Astrocyte of the spinal cord (primary cell): ENCODE results near the gene PAQR8.
A peak's percentile ranks its signal among the peaks of the same experiment; 100 is the strongest.

Experiments
- DNase-seq: peaks from one replicate; pipeline ENCODE4 v3.0.0; 2011; ENCODE audit warnings: low read depth, low spot score
- H3K4me3 ChIP-seq: 2 replicates; pipeline ENCODE4 v1.5.1; 2011; ENCODE audit warnings: low read depth, mild to moderate bottlenecking, low read length, moderate library complexity
- CTCF ChIP-seq: IDR thresholded peaks from 2 replicates; pipeline ENCODE4 v1.5.1; 2012; ENCODE audit warnings: low read depth, mild to moderate bottlenecking, low read length, inconsistent platforms
- in situ Hi-C: cut with HindIII; loops from 2 replicates; pipeline ENCODE4 v1.10.0; 2017; ENCODE audit warnings: low sequenced_read_pairs

Gene PAQR8

GRCh38 chr6:52415333-52415732, 53.4 kb downstream of the PAQR8 start:
- no peak for DNase-seq
- H3K4me3 ChIP-seq: no peak overlapping the region
- no peak for TF ChIP-seq CTCF
- in situ Hi-C loops: no loop called here

DNA sequence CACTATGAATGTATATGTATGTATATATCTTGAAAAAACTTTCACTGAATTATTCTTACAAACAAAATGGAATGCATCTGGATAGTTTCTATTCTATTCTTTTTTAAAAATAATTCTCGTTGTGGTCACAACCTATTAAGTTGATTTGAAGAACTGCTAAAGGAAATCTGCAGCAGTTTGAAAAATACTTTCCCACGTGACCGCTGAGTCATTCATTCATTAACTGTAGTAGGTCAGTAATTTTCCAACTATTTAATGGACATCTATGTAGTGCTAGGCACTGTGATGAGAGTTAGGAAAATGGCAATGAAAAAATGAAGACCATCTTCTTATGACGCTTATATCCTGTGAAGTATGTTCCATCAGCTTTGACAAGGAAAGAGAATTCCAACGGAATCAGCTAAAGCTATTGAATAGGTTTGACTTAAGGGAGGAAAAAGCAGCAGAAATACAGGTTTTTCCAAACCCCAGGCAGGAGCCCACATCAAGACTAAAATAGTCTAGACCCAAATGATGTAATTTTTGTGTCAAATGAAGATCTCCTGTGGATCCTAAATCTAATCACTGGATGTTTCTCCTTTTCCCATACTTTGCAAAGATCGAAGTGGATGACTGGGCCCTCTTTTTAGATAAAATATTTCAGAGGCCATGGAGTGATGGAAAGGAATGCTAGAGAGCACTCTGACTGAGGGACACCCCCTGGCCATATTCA, 54.1 kb downstream of the PAQR8 start:
- no peak for TF ChIP-seq CTCF
- no peak for DNase-seq
- in situ Hi-C loops: no loop called here
- no peak overlapping the region for H3K4me3 ChIP-seq

DNA sequence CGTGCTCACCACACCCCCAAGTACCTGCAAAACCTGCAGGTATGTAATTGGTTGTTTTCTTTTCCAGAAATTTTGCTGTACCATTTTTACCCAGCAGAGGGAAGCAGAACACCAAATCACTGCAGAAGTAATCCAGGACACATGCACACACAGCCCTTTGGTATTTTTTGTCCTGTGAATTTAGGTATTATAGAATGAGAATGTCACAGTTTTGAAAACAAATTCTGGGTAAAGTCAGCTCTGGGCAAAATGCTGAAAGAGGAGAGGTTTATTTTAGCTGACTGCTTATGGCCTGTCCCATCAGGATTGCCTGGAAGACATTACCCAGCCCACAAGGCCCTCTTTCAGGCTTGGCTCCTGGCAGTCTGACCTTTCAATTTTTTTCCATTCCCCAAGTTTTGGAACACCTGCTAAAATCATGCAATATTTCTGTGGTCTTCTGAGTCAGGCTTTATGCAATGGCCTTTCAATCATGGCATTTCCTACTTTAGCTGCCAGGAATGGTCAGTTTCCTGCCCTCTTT, 54.7 kb downstream of the PAQR8 start:
- DNase-seq: peak; percentile 71
- TF ChIP-seq CTCF: peak; percentile 69
- H3K4me3 ChIP-seq: no peak overlapping the region
- in situ Hi-C loops: no loop called here

GRCh38 chr6:52417675-52418111, 55.7 kb downstream of the PAQR8 start:
- in situ Hi-C loops: no loop called here
- H3K4me3 ChIP-seq: no peak overlapping the region
- peak; percentile 77 for DNase-seq
- no peak for TF ChIP-seq CTCF

DNA sequence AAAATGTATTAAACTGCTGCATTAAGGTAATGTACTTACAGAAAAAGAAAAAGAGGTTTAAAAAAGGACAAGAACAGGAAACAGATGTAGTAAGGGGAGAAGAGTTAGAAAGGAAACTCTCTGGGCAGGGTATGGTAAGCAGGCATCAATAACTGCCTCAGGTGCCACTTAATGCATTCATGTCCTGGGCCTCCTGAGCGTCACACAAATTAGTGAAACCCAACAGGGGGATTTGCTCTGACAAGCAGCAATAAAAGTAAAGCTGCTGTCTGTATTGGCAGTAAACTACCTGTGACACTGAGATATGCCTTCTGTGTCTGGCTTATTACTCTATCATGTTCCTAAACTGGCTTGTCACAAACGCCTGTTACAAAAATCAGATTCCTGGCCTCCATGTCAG, 56.7 kb downstream of the PAQR8 start:
- in situ Hi-C loops: no loop called here
- no peak for TF ChIP-seq CTCF
- no peak overlapping the region for H3K4me3 ChIP-seq
- DNase-seq: no peak

GRCh38 chr6:52419809-52420667, 58.1 kb downstream of the PAQR8 start, which contains the start of gene EFHC1:
Gene EFHC1 (plus strand): TSS chr6:52420342. CDS start chr6:52420411, 69 bp downstream.
- in situ Hi-C loops: no loop called here
- no peak for TF ChIP-seq CTCF
- H3K4me3 ChIP-seq: peak within 1 kb of the TSS; percentile 95
- DNase-seq: peak; percentile 98
